Hematopoietic multipotent progenitor cell treated with erythropoietin and hydrocortisone succinate and interleukin-3 and kit ligand, for 8 days (in vitro differentiated cells): ENCODE results near the gene PSENEN.
"Not testable (repeated sequence)": the region's sequence is repeated elsewhere in the genome, so short reads cannot be mapped to it uniquely, and the experiment has no call there.

ENCODE experiments used
- DNase-seq: peaks from one replicate; pipeline ENCODE4 v3.0.0-alpha.2; 2015

PSENEN gene

DNA sequence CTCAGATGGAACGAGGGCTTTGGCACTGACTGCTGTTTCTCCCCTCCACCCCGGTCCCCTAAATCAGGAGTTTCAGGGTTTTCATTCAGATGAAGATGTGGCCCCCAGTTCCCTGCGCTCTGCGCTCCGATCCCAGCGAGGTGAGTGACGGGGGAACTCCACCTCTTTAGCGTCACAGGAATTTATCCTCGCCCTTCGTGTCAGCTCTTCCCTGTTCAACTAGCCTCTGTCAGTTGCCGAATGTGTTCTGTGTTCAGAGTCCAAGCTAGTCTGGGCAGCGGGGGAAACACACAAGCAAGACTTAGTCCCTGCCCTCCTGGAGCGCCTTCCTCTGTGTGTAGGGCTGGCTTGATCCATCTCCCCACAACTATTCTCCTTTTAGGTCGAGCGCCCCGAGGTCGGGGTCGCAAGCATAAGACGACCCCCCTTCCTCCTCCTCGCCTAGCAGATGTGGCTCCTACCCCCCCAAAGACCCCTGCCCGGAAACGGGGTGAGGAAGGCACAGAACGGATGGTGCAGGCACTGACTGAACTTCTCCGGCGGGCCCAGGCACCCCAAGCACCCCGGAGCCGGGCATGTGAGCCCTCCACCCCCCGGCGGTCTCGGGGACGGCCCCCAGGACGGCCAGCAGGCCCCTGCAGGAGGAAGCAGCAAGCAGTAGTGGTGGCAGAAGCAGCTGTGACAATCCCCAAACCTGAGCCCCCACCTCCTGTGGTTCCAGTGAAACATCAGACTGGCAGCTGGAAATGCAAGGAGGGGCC lies 25.9 kb upstream of the PSENEN start:
- no peak for DNase-seq

DNA sequence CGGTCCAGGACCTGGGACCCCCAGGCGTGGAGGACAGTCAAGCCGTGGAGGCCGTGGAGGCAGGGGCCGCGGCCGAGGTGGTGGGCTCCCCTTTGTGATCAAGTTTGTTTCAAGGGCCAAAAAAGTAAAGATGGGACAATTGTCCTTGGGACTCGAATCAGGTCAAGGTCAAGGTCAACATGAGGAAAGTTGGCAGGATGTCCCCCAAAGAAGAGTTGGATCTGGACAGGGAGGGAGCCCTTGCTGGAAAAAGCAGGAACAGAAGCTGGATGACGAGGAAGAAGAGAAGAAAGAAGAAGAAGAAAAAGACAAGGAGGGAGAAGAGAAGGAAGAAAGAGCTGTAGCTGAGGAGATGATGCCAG lies 25.3 kb upstream of the PSENEN start:
- DNase-seq: no peak

DNA sequence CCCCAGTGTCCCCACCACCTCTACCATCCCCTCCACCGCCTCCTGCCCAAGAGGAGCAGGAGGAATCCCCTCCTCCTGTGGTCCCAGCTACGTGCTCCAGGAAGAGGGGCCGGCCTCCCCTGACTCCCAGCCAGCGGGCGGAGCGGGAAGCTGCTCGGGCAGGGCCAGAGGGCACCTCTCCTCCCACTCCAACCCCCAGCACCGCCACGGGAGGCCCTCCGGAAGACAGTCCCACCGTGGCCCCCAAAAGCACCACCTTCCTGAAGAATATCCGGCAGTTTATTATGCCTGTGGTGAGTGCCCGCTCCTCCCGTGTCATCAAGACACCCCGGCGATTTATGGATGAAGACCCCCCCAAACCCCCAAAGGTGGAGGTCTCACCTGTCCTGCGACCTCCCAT lies 24.8 kb upstream of the PSENEN start:
- DNase-seq: no peak

DNA sequence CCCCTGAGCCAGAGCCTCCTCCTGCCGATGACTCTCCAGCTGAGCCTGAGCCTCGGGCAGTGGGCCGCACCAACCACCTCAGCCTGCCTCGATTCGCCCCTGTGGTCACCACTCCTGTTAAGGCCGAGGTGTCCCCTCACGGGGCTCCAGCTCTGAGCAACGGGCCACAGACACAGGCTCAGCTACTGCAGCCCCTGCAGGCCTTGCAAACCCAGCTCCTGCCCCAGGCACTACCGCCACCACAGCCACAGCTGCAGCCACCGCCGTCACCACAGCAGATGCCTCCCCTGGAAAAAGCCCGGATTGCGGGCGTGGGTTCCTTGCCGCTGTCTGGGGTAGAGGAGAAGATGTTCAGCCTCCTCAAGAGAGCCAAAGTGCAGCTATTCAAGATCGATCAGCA lies 24.1 kb upstream of the PSENEN start:
- DNase-seq: no peak

DNA sequence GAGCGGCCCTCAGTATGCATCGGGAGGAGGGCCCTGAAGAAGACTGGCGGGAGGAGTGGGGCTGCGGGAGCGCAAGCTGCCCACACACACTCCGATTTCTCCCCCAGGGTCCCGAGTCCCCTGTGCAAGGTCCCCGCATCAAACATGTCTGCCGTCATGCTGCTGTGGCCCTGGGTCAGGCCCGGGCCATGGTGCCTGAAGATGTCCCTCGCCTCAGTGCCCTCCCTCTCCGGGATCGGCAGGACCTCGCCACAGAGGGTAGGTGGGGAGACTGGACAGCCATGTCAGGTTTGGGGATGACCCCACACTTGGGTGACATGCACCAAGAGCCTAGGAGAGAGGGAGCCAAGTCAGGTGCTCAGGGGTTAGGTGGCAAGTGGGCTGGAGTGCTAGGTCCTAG lies 23.0 kb upstream of the PSENEN start:
- no peak for DNase-seq

DNA sequence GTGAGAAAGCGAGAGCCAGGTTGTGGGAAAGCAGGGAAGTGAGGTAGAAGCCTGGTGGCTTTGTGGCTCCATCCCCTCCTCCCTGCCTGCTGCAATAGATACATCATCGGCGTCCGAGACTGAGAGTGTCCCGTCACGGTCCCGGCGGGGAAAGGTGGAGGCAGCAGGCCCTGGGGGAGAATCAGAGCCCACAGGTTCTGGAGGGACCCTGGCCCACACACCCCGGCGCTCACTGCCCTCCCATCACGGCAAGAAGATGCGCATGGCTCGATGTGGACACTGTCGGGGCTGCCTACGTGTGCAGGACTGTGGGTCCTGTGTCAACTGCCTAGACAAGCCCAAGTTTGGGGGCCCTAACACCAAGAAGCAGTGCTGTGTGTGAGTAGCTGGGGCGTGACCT lies 22.6 kb upstream of the PSENEN start:
- DNase-seq: no peak

DNA sequence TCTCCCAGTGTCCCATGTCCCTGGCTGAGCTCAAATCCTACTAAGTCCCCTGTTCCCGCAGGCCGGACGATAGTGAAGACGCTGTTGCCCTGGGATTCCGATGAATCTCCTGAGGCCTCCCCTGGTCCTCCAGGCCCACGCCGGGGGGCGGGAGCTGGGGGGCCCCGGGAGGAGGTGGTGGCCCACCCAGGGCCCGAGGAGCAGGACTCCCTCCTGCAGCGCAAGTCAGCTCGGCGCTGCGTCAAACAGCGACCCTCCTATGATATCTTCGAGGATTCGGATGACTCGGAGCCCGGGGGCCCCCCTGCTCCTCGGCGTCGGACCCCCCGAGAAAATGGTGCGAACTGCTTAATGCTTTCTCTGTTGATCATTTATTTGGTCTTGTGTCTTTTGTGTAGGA lies 21.8 kb upstream of the PSENEN start:
- no peak for DNase-seq

DNA sequence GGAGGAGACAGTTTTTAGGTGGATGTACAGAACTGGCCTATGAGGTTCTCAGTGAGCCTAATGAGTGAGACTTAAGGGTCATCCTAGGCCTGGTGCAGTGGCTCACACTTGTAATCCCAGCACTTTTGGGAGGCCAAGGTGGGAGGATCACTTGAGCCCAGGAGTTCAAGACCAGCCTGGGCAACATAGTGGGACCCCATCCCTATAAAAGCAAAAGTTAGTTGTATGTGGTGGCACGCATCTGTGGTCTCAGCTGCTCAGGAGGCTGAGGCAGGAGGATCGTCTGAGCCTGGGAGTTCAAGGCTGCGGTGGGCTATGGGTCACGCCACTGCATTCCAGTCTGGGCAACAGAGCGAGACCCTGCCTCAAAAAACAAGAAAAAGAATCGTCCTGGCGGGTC lies 21.3 kb upstream of the PSENEN start:
- not testable (repeated sequence) for DNase-seq

DNA sequence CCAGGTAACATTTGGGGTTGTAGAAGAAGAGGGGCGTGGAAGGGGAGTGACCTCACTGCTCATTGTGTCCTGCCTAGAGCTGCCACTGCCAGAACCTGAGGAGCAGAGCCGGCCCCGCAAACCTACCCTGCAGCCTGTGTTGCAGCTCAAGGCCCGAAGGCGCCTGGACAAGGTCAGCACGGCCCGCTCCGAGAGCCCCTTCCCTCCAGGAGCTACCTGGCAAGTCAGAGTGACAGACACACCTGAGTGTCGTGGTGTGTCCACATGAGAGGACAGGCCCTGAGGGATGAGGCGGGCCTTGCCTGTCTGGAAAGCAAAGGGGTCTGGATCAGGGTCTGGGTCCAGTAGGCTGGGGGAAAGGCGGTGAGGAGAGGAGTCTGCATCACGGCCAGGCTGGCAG lies 20.9 kb upstream of the PSENEN start:
- DNase-seq: no peak

DNA sequence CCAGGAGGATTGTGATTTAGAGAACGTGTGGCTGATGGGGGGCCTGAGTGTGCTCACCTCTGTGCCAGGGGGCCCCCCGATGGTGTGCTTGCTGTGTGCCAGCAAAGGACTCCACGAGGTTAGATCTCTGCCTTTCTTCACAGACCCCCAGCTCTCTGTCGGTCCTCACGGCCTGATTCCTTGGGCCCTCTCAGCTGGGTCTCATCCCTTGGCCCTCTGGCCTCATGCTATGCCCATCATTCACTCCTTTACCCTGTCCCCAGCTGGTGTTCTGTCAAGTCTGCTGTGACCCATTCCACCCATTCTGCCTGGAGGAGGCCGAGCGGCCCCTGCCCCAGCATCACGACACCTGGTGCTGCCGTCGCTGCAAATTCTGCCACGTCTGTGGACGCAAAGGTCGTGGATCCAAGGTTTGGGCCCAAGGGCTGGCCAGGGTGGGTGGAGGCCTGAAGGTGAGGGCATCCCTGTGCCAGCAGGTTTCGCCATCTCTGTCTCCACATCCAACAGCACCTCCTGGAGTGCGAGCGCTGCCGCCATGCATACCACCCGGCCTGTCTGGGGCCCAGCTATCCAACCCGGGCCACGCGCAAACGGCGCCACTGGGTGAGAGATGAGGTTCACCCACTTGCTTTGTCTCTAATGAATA lies 20.1 kb upstream of the PSENEN start:
- no peak for DNase-seq

DNA sequence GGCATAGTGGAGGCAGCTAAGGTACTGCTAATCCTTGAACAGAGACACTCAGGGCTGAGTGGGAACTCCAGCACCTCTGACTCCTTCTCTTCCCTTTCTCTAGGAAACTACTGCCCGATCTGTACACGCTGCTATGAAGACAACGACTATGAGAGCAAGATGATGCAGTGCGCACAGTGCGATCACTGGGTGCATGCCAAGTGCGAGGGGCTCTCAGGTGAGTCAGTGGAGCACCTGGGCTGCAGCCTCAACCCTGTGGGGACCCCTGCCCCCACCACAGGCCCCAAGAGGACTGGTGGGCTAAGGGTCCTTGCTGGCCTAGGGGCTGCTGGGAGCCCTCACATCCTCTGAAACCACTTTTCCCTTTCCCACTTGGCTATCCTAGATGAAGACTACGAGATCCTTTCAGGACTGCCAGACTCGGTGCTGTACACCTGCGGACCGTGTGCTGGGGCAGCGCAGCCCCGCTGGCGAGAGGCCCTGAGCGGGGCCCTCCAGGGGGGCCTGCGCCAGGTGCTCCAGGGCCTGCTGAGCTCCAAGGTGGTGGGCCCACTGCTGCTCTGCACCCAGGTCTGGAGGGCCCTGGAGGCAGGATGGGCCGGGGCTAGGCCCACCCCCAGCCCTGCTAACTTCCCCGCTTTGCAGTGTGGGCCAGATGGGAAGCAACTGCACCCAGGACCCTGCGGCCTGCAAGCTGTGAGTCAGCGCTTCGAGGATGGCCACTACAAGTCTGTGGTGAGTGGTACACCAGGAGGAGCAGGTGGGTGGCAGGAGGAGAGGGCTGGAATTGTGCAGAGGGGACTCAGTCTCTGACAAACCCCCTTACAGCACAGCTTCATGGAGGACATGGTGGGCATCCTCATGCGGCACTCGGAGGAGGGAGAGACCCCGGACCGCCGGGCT lies 18.1 kb upstream of the PSENEN start:
- DNase-seq: no peak

DNA sequence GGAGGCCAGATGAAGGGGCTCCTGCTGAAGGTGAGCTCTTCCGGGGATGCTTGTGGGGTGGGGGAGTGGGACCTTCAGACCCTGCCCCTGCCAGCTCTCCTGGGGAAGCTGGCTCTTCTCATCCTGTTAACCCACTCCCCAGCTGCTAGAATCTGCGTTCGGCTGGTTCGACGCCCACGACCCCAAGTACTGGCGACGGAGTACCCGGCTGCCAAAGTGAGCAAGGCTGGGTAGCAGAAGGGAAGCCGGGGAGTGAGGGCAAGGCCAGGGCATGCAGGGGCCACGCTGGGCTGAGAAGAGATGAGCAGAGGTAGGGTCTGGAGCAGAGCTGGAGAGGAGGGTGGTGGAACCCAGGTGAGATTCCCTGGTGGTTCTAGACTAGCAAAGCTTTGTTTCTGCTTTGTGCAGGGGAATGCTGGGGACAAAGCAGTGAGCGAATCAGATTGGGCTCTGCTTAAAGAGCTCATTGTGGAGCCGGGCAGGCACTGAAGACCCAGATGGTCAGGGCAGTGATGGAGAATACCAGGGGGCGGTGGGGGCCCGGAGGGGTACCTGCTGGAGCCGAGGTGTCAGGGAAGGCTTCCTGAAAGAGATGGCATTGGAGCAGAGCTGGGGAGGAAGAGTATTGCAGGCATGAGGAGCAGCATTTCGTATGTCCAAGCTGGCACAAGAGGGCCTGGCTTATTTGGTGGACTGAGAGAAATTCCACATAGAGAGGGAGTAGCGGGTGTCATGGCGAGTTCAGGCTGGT lies 17.3 kb upstream of the PSENEN start:
- DNase-seq: no peak

DNA sequence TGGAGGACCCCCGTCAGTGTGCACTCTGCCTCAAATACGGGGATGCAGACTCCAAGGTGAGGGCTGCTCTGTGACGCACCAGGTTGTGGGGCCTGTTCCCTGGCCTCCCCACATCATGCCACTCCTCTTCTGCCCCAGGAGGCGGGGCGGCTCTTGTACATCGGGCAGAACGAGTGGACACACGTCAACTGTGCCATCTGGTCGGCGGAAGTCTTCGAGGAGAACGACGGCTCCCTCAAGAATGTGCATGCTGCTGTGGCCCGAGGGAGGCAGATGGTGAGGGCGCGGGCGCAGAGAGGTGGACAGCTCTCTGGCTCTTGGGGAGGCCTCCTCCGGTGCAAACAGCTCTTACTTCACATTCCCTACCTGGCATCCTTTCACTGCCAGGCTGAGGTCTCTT lies 16.4 kb upstream of the PSENEN start:
- DNase-seq: no peak

DNA sequence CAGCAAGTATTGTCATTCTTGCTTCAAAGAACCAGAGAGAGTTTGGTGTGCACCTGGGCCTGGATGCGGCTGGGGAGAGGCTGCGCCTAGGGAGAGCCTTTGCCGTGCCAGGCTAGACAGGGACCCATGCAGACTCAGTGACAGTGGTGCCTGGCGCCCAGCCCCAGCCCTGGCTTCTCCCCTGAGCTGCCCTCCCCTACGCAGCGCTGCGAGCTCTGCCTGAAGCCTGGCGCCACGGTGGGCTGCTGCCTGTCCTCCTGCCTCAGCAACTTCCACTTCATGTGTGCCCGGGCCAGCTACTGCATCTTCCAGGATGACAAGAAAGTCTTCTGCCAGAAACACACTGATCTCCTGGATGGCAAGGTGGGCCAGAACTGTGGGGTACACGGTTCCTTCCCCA lies 15.7 kb upstream of the PSENEN start:
- DNase-seq: no peak

DNA sequence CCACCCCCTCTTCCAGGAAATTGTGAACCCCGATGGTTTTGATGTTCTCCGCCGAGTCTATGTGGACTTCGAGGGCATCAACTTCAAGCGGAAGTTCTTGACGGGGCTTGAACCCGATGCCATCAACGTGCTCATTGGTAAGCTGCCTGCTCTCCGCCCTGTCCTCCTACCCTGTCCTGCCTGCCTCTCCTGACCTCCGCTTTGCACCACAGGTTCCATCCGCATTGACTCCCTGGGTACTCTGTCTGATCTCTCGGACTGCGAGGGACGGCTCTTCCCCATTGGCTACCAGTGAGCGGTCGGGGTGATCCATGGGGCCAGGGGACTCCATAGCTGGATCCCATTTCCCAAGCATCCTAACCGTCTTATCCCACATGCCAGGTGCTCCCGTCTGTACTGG lies 15.1 kb upstream of the PSENEN start:
- DNase-seq: no peak

DNA sequence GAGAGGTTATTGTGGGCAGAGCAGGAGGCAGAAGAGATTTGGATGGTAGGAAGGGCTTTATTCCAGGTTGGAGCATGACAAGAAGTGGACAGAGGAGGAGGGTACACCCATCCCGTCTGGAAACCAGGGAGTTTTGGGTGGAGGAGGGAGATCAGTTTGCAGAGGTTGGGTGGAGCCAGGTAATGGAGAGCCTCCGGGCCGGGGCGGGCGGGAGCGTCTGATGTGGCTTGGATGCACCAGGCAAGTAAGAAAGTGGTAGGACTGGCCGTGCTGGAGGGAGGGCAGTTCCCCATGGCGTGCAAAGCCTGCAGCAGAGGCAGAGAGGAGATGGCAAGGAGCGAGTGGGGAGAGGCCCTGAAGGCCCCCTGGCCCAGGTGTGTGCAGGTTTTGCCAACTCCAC lies 14.1 kb upstream of the PSENEN start:
- no peak for DNase-seq

DNA sequence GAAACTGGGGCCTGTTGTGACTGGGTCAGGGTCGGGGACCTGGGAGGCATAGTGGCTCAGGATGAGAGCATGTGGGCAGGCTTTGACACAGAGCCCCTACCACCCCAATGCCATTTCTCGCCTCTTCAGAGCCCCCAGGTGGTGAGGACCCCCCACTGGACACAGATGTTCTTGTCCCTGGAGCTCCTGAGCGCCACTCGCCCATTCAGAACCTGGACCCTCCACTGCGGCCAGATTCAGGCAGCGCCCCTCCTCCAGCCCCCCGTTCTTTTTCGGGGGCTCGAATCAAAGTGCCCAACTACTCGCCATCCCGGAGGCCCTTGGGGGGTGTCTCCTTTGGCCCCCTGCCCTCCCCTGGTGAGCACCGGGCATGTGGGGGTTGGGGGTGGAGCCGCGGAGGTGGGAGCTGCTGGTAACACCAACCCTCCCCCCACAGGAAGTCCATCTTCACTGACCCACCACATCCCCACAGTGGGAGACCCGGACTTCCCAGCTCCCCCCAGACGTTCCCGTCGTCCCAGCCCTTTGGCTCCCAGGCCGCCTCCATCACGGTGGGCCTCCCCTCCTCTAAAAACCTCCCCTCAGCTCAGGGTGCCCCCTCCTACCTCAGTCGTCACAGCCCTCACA lies 13.6 kb upstream of the PSENEN start:
- no peak for DNase-seq

DNA sequence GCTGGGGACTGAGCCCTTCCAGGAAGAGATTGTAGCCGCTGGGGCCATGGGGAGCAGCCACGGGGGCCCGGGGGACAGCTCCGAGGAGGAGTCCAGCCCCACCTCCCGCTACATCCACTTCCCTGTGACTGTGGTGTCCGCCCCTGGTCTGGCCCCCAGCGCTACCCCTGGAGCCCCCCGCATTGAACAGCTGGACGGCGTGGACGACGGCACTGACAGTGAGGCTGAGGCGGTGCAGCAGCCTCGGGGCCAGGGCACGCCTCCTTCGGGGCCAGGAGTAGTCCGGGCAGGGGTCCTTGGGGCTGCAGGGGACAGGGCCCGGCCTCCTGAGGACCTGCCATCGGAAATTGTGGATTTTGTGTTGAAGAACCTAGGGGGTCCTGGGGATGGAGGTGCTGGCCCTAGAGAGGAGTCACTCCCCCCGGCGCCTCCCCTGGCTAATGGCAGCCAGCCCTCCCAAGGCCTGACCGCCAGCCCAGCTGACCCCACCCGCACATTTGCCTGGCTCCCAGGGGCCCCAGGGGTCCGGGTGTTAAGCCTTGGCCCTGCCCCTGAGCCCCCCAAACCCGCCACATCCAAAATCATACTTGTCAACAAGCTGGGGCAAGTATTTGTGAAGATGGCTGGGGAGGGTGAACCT lies 12.8 kb upstream of the PSENEN start:
- no peak for DNase-seq

DNA sequence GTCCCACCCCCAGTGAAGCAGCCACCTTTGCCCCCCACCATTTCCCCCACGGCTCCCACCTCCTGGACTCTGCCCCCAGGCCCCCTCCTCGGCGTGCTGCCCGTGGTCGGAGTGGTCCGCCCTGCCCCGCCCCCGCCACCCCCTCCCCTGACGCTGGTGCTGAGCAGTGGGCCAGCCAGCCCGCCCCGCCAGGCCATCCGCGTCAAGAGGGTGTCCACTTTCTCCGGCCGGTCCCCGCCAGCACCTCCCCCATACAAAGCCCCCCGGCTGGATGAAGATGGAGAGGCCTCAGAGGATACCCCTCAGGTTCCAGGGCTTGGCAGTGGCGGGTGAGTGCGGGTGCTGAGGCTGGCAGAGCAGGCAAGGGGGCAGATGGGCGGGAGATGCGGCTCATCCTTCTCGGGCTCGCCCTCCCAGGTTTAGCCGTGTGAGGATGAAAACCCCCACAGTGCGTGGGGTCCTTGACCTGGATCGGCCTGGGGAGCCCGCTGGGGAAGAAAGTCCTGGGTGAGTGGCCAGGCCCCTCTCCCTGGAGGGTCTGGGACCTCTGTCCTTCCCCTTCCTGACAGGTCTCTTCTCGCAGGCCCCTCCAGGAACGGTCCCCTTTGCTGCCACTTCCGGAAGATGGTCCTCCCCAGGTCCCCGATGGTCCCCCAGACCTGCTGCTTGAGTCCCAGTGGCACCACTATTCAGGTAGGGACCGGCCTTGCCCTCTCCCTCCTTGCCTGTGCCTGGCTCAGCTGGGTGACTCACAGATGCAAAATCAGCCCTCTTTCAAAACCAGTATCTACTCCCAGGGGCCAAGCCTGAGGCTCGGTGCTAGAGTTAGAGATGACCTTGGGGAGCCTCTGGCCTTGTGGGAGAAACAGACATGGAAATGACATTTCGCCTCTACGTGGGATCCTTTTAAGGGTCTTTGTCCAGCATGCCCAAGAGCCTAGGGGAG lies 12.0 kb upstream of the PSENEN start:
- DNase-seq: no peak

DNA sequence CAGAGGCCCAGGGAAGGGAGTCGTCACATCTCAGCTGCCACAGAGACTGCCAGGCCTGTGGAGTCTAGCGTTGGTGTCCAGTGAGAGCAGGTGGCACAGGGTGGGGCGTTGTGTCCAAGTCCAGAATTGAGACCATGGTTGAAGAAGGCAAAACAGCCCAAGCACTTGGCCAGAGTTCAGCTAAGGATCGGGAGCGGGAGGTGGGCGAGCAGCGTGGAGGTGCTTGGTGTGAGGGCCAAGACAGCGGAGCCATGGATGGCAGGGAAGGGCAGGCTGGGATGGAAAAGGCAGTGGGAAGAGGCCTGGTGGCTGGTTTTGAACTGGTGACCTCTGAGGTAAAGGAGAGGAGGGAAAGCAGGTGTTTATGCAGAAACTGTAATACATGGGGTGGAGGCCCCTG lies 11.2 kb upstream of the PSENEN start:
- DNase-seq: no peak

DNA sequence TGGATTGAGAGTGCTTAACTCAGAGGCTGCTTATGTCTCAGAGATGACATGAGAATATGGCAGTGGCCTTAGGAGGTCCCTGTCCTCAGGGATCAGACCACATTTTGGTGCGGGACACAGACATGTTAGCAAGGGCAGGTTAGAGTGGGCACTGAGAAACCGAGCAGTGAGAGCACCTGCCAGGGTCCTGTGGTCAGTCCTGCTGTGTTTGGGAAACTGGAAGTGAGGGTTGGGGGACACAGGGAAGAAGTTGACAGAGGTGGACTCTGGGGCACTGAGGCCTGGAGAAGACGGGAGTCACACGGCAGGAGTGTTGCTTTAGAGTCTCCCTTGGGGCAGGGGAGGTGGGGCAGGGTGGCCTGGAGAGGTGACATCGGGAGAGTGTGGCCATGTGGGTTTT lies 10.6 kb upstream of the PSENEN start:
- DNase-seq: no peak
